CD4-positive, alpha-beta T cell treated with Interleukin-17A for 1 hour (primary cell): ENCODE data around the gene SPINT2.
"Not testable (repeated sequence)": the region's sequence is repeated elsewhere in the genome, so short reads cannot be mapped to it uniquely, and the experiment has no call there.

Experiments used
- DNase-seq: peaks from one replicate; pipeline ENCODE4 v3.0.0-alpha.2; 2020

The SPINT2 gene

GRCh38 chr19:38324431-38324830 lies 60.1 kb downstream of the SPINT2 start:
- no peak for DNase-seq

GRCh38 chr19:38326591-38326990 lies 62.2 kb downstream of the SPINT2 start:
- DNase-seq = no peak

GRCh38 chr19:38329651-38330050 lies 65.3 kb downstream of the SPINT2 start:
- no peak for DNase-seq

GRCh38 chr19:38331728-38332127 lies 67.4 kb downstream of the SPINT2 start:
- DNase-seq = no peak

GRCh38 chr19:38333245-38333644 lies 68.9 kb downstream of the SPINT2 start:
- DNase-seq = no peak

GRCh38 chr19:38335949-38336637 lies 71.7 kb downstream of the SPINT2 start:
- peak; percentile 96 for DNase-seq

GRCh38 chr19:38336638-38337359 lies 72.4 kb downstream of the SPINT2 start:
- peak; percentile 97 for DNase-seq

- no peak for DNase-seq
Measured at GRCh38 chr19:38337360-38337653, 72.9 kb downstream of the SPINT2 start.

- not testable (repeated sequence) for DNase-seq
Measured at GRCh38 chr19:38339011-38339410, 74.6 kb downstream of the SPINT2 start.

- no peak for DNase-seq
Measured at GRCh38 chr19:38340927-38341326, 76.6 kb downstream of the SPINT2 start.
